Type B pancreatic cell (in vitro differentiated cells): ENCODE measurements around the gene TMEM141. TPM values are rescaled to one million over a fixed set of nuclear protein-coding genes. Genes with fewer than 3 reads are reported as not detected.
"Not testable (repeated sequence)": the region's sequence is repeated elsewhere in the genome, so short reads cannot be mapped to it uniquely, and the experiment has no call there.

Experiments used
- DNase-seq: peaks from one replicate; pipeline ENCODE4 v3.0.0; 2021; ENCODE audit warnings: mixed read lengths; ENCODE audit not compliant: unreplicated experiment; ENCODE audit errors: extremely low spot score
- H3K27ac Mint-ChIP-seq: 2 replicates; pipeline ENCODE4 v1.8.0; 2021; ENCODE audit warnings: mild to moderate bottlenecking, mixed read lengths
- H3K27me3 Mint-ChIP-seq: 2 replicates; pipeline ENCODE4 v1.8.0; 2021; ENCODE audit warnings: mixed read lengths
- H3K36me3 Mint-ChIP-seq: 2 replicates; pipeline ENCODE4 v1.8.0; 2021; ENCODE audit warnings: mixed read lengths
- H3K4me1 Mint-ChIP-seq: one replicate; pipeline ENCODE4 v1.8.0; 2021; ENCODE audit warnings: mixed read lengths; ENCODE audit not compliant: unreplicated experiment
- H3K4me3 Mint-ChIP-seq: 2 replicates; pipeline ENCODE4 v1.8.0; 2021; ENCODE audit warnings: mild to moderate bottlenecking, mixed read lengths
- H3K9me3 Mint-ChIP-seq: 2 replicates; pipeline ENCODE4 v1.8.0; 2021; ENCODE audit warnings: mixed read lengths
- CTCF ChIP-seq: fragments of 200-600 bp; sonication (generic); conservative IDR thresholded peaks from 2 replicates; pipeline ENCODE4 v1.5.0; 2021; ENCODE audit warnings: antibody characterized with exemption, mild to moderate bottlenecking
- total RNA-seq: library from RNA; stranded (reverse); gene quantifications from 2 replicates; pipeline ENCODE4 v1.2.1, GENCODE V29; 2021; ENCODE audit warnings: low replicate concordance

The TMEM141 gene
- total RNA-seq, 1 donor from 2014 or later = 62.3 TPM

DNA sequence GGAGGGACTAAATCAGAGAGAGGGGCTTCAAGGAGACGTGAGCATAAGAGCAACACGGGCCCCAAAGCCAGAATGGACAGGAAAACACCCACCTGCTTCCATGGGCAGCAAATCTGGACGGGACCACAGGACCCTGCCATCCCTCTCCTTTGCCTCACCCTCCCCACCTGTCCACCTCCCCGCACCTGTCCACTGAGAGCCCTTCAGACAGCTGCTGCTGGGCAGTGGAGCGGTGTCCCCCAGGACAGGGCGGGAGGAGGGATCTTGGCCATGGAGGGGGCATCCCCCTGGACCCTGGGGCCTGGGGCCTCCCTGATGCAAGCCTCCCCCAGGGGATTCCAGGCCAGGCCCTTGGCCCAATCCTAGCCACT is 7.5 kb downstream of the TMEM141 start:
- Mint-ChIP-seq H3K36me3 (no peaks in the 10 kb centered on the region), H3K27ac (no peak overlapping the region), H3K4me3 (no peak overlapping the region), H3K4me1 (peaks cover 19% of the 10 kb centered on the region), H3K27me3 (peaks cover 11% of the 10 kb centered on the region), H3K9me3 (no peaks in the 10 kb centered on the region)
- no peak for TF ChIP-seq CTCF
- DNase-seq = no peak

GRCh38 chr9:136799079-136799853 is 8.1 kb downstream of the TMEM141 start:
- Mint-ChIP-seq H3K4me3 (no peak overlapping the region), H3K27ac (no peak overlapping the region), H3K27me3 (peaks cover 11% of the 10 kb centered on the region), H3K4me1 (peaks cover 19% of the 10 kb centered on the region), H3K9me3 (no peaks in the 10 kb centered on the region), H3K36me3 (no peaks in the 10 kb centered on the region)
- TF ChIP-seq CTCF = no peak
- DNase-seq = no peak

GRCh38 chr9:136799854-136800657 is 8.9 kb downstream of the TMEM141 start:
- peaks cover 11% of the 10 kb centered on the region for H3K27me3 Mint-ChIP-seq
- DNase-seq = peak; percentile 81
- H3K4me3 Mint-ChIP-seq = peak overlapping the region; percentile 92
- H3K4me1 Mint-ChIP-seq = peaks cover 19% of the 10 kb centered on the region
- peak overlapping the region; percentile 83 for H3K27ac Mint-ChIP-seq
- H3K9me3 Mint-ChIP-seq = no peaks in the 10 kb centered on the region
- TF ChIP-seq CTCF = no peak
- H3K36me3 Mint-ChIP-seq = no peaks in the 10 kb centered on the region

DNA sequence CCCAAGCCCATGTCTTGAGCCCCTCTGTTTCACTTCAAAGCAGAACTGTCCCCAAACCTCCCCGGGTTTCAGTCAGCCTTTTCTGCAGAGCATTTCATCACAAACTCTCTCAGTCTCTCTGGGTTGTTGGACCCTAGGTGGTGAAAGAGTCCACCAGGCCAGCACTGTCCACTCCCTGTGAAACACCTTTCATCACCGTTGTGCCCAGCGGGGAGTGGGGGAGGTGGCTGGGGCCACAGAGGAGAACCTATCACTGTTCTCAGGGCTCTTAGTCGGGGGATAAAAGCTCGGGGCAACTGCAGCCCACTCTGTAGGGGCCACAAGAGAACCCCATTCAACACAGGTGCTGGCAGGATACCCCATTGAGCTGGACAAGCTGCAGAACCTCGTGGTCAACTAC is 11.2 kb downstream of the TMEM141 start:
- peaks cover 8% of the 10 kb centered on the region for H3K27me3 Mint-ChIP-seq
- no peak for TF ChIP-seq CTCF
- H3K4me1 Mint-ChIP-seq = peaks cover 4% of the 10 kb centered on the region
- H3K27ac Mint-ChIP-seq = no peak overlapping the region
- no peaks in the 10 kb centered on the region for H3K9me3 Mint-ChIP-seq
- no peaks in the 10 kb centered on the region for H3K36me3 Mint-ChIP-seq
- DNase-seq = no peak
- no peak overlapping the region for H3K4me3 Mint-ChIP-seq

DNA sequence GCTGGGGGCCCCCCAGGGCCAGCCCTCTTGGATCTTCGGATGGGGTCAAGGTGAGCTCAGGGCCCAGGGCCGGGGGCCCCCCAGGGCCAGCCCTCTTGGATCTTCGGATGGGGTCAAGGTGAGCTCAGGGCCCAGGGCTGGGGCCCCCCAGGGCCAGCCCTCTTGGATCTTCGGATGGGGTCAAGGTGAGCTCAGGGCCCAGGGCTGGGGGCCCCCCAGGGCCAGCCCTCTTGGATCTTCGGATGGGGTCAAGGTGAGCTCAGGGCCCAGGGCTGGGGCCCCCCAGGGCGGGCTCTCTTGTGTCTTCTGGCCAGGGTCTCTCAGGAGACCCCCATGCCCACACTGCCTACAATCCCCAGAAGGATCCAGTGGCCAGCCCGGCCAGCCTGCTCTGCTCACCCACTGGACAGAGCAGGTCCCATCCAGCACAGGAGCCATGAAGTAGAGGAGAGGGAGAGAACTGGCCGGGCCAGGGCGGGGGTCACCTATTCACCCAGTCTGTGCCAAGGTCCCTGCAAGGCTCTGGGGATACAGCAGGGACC is 11.9 kb downstream of the TMEM141 start:
- H3K27me3 Mint-ChIP-seq, H3K9me3 Mint-ChIP-seq, H3K36me3 Mint-ChIP-seq, DNase-seq, H3K27ac Mint-ChIP-seq, H3K4me1 Mint-ChIP-seq, H3K4me3 Mint-ChIP-seq: not testable (repeated sequence)
